NB4 (cell line): ENCODE results near the gene DYRK4.

Experiments used
- POLR2A ChIP-seq: IDR thresholded peaks from 2 replicates; pipeline ENCODE4 v1.6.1; 2011; ENCODE audit warnings: mild to moderate bottlenecking; ENCODE audit not compliant: insufficient read length; ENCODE audit errors: extremely low read depth
- TF ChIP-seq, protein P1 (sequence below): IDR thresholded peaks from one replicate; pipeline ENCODE4 v1.5.1; 2012; ENCODE audit warnings: low read depth, low read length
- TF ChIP-seq, protein P2 (sequence below): IDR thresholded peaks from 2 replicates; pipeline ENCODE4 v1.6.1; 2011; ENCODE audit warnings: low read depth, low read length

DNA sequence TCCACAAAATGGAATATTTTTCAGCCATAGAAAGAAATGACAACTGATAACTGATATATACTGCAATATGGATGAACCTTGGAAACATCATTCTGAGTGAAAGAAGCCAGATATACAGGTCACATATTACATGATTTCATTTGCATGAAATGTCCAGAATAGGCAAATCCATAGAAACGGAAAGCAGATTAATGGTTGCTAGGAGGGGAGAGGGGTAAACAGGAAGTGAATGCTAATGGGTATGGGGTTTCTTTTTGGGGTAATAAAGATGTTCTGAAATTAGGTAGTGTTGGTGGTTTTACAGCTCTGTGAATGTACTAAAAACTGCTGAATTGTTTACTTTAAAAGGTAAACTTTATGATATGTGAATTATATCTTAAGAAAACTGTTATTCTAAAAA is 16.8 kb upstream of the DYRK4 start:
- TF ChIP-seq, protein P1, sequence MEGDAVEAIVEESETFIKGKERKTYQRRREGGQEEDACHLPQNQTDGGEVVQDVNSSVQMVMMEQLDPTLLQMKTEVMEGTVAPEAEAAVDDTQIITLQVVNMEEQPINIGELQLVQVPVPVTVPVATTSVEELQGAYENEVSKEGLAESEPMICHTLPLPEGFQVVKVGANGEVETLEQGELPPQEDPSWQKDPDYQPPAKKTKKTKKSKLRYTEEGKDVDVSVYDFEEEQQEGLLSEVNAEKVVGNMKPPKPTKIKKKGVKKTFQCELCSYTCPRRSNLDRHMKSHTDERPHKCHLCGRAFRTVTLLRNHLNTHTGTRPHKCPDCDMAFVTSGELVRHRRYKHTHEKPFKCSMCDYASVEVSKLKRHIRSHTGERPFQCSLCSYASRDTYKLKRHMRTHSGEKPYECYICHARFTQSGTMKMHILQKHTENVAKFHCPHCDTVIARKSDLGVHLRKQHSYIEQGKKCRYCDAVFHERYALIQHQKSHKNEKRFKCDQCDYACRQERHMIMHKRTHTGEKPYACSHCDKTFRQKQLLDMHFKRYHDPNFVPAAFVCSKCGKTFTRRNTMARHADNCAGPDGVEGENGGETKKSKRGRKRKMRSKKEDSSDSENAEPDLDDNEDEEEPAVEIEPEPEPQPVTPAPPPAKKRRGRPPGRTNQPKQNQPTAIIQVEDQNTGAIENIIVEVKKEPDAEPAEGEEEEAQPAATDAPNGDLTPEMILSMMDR, result no peak
- TF ChIP-seq POLR2A, result no peak
- TF ChIP-seq, protein P2, sequence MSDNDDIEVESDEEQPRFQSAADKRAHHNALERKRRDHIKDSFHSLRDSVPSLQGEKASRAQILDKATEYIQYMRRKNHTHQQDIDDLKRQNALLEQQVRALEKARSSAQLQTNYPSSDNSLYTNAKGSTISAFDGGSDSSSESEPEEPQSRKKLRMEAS, result no peak
